ENCODE data around the gene COPA.

DNA sequence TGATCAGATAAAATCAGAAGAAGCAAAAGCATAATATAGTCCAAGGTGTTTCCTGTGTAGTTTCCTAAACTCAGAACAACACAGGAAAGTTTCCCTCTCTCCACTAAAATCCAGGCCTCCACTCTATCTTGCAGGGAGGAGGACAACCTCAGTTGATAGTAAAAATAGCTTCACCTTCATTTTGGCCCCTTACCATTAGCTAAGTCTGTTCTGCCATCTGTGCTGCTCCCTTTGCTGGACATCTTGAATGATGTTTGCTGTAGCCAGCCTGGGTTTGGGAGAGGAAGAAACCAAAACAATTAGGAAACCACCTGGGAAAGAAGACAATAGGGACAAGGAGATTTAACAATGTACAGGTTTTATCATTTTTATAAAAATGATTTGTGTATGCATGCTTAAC lies 99.3 kb downstream of the COPA start:
- TF ChIP-seq, protein P1, sequence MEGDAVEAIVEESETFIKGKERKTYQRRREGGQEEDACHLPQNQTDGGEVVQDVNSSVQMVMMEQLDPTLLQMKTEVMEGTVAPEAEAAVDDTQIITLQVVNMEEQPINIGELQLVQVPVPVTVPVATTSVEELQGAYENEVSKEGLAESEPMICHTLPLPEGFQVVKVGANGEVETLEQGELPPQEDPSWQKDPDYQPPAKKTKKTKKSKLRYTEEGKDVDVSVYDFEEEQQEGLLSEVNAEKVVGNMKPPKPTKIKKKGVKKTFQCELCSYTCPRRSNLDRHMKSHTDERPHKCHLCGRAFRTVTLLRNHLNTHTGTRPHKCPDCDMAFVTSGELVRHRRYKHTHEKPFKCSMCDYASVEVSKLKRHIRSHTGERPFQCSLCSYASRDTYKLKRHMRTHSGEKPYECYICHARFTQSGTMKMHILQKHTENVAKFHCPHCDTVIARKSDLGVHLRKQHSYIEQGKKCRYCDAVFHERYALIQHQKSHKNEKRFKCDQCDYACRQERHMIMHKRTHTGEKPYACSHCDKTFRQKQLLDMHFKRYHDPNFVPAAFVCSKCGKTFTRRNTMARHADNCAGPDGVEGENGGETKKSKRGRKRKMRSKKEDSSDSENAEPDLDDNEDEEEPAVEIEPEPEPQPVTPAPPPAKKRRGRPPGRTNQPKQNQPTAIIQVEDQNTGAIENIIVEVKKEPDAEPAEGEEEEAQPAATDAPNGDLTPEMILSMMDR (conservative IDR thresholded peaks at IDR 0.05; ENCODE audit: low read length): no peak
- no peak for TF ChIP-seq EZH2phosphoT487 (IDR thresholded peaks at IDR 0.05; ENCODE audit: borderline replicate concordance)
